DND-41 (cell line): ENCODE data around the gene NFASC.

ENCODE experiments used
- CTCF ChIP-seq: IDR thresholded peaks from 2 replicates; pipeline ENCODE4 v1.5.1; 2012; ENCODE audit warnings: borderline replicate concordance, low read length, moderate library complexity, mild to moderate bottlenecking; ENCODE audit not compliant: poor library complexity, severe bottlenecking; ENCODE audit errors: extremely low read depth
- EZH2 ChIP-seq: IDR thresholded peaks from 3 replicates; pipeline ENCODE4 v1.6.1; 2012; ENCODE audit warnings: borderline replicate concordance, low read depth, mild to moderate bottlenecking, moderate library complexity, low read length, inconsistent platforms; ENCODE audit not compliant: severe bottlenecking

- no peak for TF ChIP-seq CTCF
- TF ChIP-seq EZH2 = no peak
Observed at GRCh38 chr1:204962742-204963632, 92.3 kb downstream of the NFASC start.
